ENCODE results near the gene MTHFR. TPM values are rescaled to one million over a fixed set of nuclear protein-coding genes. Genes with fewer than 3 reads are reported as not detected.

Gene MTHFR
- total and polyA plus RNA-seq, 2 of the 8 experiments (the other 6 are each of a cell fraction or from before 2014, with no cell fraction given), result 8.7 to 18.5 TPM

GRCh38 chr1:11804666-11805421 is 920 bp downstream of the MTHFR start (continued):
- TF ChIP-seq BCL11A (IDR thresholded peaks at IDR 0.05; ENCODE audit: low read depth in 2 of 2, low read length in 2 of 2), result no peak
- no peak for TF ChIP-seq POLR2A (IDR thresholded peaks at IDR 0.05; ENCODE audit: control extremely low read depth in 1 of 2, low read depth in 2 of 2, low read length in 2 of 2)
- TF ChIP-seq CHD7 (IDR thresholded peaks at IDR 0.05; ENCODE audit: insufficient replicate concordance, low read length), result no peak
- TF ChIP-seq RBBP5 (IDR thresholded peaks at IDR 0.05; ENCODE audit: borderline replicate concordance, low read depth, low read length), result no peak
- no peak for TF ChIP-seq EP300 (IDR thresholded peaks at IDR 0.05; ENCODE audit: borderline replicate concordance in 1 of 2, low read depth in 2 of 2, low read length in 2 of 2)
- no peak for TF ChIP-seq JUN (IDR thresholded peaks at IDR 0.05; ENCODE audit: low read depth, low read length)
- TF ChIP-seq SIRT6 (IDR thresholded peaks at IDR 0.05; ENCODE audit: low read length), result no peak
- TF ChIP-seq CHD2 (IDR thresholded peaks at IDR 0.05; ENCODE audit: low read length), result no peak

Data from H1 (cell line).